B cell (primary cell): ENCODE measurements around the gene SFMBT2.

ENCODE experiments used
- EZH2 ChIP-seq: IDR thresholded peaks from 2 replicates; pipeline ENCODE4 v1.6.1; 2012; ENCODE audit warnings: borderline replicate concordance, low read depth, mild to moderate bottlenecking, moderate library complexity, low read length; ENCODE audit not compliant: insufficient read depth, poor library complexity, severe bottlenecking
- TF ChIP-seq, protein P1 (sequence below): fragments of 200-600 bp; IDR thresholded peaks from one replicate; pipeline ENCODE4 v1.8.0; 2022; ENCODE audit warnings: antibody characterized with exemption, mild to moderate bottlenecking

DNA sequence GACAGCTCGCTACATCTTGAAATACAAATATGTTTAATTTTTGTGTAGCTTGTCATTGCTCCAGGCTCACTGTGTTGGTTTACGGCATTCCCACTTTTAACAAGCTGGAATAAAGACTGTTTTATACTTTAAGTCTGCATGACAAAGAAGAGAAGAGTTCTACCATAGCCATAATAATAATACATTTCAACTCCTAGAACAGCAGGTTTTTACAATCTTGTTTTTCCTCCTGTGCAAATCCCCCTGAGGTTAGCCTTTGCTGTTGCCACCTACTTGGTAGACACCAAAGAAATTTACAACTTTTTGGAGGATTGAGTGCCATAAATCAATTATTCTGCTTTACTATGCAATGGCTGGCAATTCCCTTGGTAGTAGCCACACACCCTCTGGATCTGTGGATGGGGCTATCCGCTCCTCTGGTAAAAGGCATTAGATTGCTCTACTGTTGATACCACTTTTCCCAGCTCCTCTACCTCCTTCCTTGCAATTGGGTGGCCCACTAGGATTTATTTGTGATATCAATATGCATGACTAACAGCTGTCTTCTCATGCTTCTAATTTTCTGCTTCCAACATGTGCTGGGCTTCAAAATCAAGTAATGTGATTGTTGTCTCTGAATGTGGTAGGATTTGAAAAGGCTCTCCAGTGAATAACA lies 60.2 kb downstream of the SFMBT2 start:
- TF ChIP-seq, protein P1, sequence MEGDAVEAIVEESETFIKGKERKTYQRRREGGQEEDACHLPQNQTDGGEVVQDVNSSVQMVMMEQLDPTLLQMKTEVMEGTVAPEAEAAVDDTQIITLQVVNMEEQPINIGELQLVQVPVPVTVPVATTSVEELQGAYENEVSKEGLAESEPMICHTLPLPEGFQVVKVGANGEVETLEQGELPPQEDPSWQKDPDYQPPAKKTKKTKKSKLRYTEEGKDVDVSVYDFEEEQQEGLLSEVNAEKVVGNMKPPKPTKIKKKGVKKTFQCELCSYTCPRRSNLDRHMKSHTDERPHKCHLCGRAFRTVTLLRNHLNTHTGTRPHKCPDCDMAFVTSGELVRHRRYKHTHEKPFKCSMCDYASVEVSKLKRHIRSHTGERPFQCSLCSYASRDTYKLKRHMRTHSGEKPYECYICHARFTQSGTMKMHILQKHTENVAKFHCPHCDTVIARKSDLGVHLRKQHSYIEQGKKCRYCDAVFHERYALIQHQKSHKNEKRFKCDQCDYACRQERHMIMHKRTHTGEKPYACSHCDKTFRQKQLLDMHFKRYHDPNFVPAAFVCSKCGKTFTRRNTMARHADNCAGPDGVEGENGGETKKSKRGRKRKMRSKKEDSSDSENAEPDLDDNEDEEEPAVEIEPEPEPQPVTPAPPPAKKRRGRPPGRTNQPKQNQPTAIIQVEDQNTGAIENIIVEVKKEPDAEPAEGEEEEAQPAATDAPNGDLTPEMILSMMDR: no peak
- no peak for TF ChIP-seq EZH2
